ENCODE measurements around the gene RTF1. TPM values are rescaled to one million over a fixed set of nuclear protein-coding genes. Genes with fewer than 3 reads are reported as not detected.
"Not testable (repeated sequence)": the region's sequence is repeated elsewhere in the genome, so short reads cannot be mapped to it uniquely, and the experiment has no call there.

RTF1 gene
- total RNA-seq (ENCODE audit: insufficient read depth, low replicate concordance), result 16.4 TPM

DNA sequence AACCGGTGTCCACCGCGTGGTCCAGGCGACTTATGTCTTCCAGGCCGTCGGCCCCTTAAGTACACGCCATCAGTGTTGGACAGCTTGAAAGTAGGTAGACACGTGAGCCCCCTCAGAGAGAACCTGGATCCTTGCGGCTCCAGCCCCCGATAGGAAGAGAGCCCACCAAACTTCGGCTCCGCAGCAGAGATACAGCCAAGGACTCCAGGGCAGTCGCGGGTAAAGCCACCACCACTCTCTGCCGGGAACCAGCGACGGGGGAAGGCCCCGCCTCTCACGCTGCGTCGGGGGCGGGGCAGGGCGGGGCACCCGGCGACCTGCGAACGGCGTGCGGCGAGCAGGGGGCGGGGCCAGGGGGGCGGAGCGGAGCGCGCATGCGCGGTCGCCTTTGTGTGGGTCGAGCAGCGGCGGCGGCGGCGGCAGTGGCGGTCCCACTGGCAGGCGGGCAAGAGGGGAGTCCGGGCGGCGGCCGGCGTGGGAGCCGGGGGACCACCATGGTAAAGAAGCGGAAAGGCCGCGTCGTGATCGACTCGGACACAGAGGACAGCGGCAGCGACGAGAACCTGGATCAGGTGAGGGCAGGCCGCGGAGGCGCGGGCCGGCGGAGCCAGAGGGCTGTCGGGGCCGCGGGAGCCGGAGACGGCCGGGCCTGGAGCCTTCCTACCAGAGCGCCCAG lies at the start of gene RTF1:
Gene RTF1, plus strand, starts transcription at position 354 of the 676 bp plus-strand sequence. Its CDS starts 21 bp downstream, at position 375.
- peak; percentile 93 for DNase-seq (ENCODE audit: low spot score)

DNA sequence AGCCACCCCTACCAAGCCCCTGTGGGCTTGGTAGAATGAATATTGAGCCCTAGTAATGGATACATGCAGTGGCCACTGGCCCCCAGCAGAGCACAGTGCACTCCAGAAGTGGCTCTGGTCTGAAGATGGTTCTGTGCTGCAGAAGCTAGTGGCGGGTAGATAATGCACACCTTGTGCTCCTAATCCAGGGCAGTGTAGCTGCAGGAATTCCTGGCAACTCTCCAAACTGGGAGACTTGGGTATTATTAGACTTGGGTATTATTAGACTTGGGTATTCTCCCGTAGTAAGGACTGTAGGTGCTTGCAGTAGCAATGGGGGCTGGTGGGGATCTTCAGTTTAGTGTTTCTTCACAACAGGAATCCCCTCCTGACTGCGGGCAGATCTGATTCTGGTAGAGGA lies 49.5 kb upstream of the RTF1 start:
- DNase-seq (ENCODE audit: low spot score), result no peak

DNA sequence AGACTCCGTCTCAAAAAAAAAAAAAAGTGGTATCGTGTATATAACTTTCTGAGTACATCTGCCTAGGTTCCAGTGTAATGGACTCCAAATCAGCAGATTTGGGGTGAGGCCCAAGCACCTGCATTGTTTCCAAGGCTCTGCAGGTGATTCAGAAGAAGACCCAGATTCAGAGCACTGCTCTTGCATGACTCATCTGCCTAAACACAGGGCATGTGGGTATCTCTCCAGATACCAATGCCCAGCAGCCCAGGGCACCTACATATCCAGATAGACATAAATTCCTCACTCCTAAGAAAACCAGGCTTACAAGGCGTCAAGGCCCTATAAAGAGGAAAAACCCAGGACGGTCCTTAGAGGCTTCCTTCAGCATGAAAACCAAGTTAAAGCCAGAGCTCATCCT lies 38.9 kb upstream of the RTF1 start:
- no peak for DNase-seq (ENCODE audit: low spot score)

DNA sequence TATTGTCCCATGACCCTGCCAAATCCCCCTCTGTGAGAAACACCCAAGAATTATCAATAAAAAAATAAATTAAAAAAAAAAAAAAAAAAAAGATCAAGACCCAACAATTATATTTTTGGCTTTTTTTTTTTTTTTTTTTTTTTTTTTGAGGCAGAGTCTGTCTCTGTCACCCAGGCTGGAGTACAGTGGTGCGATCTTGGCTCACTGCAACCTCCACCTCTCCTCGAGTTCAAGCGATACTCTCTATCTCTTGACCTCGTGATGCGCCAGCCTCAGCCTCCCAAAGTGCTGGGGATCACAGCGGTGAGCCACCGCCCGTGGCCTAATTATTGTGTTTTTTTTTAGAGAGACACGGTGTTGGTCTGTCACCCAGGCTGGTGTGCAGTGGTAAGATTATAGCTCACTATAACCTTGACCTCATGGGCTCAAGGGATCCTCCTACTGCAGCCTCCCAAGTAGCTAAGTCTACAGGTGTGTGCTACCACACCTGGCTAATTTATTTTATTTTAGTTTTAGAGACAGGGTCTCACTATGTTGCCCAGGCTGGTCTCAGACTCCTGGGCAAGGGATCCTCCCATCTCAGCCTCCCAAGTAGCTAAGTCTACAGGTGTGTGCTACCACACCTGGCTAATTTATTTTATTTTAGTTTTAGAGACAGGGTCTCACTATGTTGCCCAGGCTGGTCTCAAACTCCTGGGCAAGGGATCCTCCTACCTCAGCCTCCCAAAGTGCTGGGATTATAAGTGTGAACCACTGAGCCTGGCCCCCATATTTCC lies 32.7 kb upstream of the RTF1 start:
- not testable (repeated sequence) for DNase-seq (ENCODE audit: low spot score)

DNA sequence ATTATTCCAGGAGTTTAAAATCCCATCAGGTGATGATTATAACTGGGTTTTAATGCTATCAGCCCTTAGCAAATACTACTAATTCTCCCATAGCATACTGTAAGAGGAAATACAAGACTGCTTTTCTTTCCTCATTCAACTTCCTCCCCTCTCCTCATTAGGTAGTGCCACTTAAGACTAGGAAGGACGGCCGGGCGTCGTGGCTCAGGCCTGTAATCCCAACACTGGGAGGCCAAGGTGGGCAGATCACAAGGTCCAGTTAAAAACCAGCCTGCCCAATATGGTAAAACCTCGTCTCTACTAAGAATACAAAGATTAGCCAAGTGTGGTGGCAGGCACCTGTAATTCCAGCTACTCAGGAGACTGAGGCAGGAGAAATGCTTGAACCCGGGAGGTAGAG lies 29.2 kb upstream of the RTF1 start:
- no peak for DNase-seq (ENCODE audit: low spot score)

DNA sequence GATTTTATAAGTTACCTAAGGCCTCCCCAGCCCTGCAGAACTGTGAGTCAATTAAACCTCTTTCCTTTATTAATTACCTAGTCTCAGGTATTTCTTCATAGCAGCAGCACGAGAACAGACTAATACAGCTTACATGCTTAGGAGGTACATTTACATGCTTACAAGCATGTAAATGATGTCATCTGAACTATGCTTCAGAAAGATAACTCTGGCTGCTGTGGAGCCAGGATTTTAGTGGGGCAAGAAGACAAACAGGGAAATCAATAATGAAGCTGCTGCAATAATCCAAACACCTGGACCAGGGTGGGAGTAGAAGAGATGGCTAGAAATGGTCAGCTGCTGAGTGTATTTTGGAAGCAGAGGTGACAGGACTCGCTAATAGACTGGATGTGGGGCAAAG lies 24.2 kb upstream of the RTF1 start:
- DNase-seq (ENCODE audit: low spot score), result no peak

DNA sequence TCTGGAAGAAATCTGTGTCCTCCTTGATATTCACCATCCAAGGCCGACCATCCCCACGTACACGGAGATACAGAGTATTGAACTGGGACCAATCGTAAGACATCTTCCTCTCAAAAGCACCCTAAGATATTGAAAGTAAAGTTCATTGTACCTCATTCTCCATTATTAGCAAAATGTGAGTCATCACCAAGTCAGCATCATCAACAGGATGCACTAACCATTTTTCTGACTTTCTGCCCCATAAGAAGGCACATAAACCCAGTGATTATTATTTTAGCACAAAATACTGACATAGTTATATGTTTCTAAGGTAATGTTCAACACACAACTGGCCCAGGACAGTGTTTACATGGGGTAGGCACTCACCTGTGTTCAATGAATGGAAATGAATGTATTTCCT lies 22.0 kb upstream of the RTF1 start:
- no peak for DNase-seq (ENCODE audit: low spot score)

DNA sequence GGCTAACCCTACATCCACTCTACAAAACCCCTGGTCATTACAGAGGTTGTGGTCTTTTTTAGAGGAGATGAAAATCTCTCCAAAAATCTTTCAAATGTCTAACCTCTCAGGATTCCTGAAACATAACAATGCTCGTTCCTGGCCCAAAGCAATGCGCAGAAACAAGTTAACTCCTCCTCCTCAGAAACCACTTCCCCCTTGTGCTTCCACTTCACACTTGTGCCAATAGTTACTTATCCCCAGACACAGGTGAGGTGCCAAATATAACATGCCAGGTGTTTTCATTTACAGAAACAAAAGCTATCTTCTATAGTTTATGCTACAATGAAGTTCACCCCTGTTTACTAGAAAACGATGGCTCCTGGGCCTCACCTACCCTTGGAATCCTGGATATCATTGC lies 20.8 kb upstream of the RTF1 start:
- DNase-seq (ENCODE audit: low spot score), result no peak

DNA sequence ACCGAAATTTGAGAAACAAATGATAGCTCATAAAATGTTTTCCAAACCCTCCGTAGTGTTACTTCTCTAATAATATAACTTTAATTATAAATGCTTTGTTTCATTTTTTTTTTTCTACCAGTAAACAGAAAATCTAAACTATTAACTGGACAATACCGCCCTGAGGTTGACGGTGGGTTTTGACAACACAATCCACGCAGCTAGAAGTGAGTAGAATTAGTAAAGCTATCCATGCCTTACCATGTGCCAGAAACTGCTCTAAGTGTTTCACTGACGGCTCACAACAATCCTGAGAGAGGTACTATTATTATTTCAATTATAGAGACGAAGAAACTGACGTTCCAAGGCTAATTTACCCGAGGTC lies 15.0 kb upstream of the RTF1 start:
- DNase-seq (ENCODE audit: low spot score), result no peak

DNA sequence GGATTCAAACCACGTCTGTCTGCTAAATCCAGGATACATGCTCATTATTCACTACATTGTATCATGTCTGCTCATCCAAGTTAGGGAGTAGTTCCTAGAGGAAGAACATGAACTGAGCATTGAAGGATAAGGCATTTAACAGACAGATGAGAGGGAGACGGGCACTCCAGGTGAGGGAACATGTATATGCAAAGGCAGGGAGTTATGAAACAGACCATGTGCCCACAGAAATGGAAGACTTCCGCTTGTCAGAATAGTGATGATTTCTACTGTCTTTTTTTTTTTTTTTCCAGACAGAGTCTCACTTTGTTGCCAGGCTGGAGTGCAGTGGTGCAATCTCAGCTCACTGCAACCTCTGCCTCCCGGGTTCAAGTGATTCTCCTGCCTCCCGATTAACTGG lies 9.6 kb upstream of the RTF1 start:
- no peak for DNase-seq (ENCODE audit: low spot score)

DNA sequence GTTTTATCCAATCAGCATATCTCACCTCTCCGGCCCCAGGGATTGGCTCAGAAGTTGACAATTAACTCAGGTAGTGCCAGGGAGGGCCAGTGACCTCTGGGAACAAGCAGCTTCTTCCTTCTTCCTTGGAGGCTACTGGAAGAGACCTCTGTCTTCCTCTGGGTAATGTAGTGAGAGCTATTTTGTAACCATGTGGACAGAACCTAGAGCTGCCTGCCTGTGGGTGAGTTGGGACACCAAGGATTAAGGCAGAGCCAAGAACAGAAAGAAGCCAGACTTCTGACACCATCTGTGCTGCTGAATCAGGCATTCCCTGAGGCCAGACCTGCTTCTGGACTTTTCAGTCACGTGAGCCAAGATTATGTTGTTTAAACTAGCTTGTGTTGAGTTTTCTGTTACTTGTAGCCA lies 8.7 kb upstream of the RTF1 start:
- DNase-seq (ENCODE audit: low spot score), result peak; percentile 95

DNA sequence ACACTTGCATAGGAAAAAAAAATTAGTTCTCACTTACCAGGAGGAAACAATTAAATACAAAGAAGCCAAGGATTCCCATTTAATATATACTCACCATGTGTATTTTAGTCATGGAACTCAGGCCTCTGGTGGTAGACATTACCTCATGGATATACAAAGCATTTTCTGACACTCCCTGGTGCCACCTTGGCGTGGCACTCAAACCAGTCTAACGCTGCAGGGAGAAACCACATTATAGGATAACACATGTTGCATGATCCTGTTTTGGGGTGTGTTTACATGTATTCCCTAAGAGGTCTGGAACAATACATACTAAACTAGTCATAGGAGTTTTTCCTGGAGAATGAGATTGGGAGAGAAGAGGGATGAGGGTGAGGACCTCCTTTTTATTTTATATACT lies 5.9 kb upstream of the RTF1 start:
- DNase-seq (ENCODE audit: low spot score), result no peak

DNA sequence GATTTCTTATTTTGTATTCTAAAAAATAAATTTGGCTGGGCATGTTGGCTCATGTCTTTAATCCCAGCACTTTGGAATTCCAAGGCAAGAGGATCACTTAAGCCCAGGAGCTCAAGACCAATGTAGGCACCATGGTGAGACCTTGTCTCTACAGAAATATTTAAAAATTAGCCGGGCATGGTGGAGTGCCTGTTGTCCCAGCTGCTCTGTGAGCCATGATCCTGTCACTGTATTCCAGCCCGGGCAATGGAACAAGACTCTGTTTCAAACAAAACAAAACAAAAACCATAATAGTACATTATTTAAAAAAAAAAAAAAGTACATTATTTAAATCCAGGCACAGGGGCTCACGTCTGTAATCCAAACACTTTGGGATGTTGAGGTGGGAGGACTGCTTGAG lies 5.5 kb upstream of the RTF1 start:
- DNase-seq (ENCODE audit: low spot score), result no peak

DNA sequence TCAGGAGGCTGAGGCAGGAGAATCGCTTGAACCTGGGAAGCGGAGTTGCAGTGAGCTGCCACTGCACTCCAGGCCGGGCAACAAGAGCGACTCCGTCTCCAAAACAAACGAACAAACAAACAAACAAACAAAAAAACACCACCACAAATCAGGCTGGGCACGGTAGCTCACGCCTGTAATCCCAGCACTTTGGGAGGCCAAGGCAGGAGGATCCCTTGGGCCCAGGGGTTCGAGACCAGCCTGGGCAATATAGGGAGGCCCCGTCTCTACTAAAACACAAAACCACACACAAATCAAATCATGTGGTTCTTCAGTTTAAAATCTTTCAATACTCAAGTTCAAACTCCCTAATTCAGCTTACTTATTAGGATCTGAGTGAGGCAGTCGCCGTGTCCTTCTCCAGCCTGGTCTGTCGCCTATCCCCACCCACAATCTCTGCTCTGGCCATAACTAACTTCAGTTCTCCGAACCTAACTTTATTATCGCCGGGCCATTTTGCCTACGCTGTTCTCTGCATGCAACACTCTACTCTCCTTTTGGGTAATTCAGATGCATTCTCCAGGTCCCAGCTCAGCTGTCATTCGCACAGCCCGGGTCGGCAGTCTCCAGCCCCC lies 660 bp upstream of the RTF1 start:
- DNase-seq (ENCODE audit: low spot score), result no peak

DNA sequence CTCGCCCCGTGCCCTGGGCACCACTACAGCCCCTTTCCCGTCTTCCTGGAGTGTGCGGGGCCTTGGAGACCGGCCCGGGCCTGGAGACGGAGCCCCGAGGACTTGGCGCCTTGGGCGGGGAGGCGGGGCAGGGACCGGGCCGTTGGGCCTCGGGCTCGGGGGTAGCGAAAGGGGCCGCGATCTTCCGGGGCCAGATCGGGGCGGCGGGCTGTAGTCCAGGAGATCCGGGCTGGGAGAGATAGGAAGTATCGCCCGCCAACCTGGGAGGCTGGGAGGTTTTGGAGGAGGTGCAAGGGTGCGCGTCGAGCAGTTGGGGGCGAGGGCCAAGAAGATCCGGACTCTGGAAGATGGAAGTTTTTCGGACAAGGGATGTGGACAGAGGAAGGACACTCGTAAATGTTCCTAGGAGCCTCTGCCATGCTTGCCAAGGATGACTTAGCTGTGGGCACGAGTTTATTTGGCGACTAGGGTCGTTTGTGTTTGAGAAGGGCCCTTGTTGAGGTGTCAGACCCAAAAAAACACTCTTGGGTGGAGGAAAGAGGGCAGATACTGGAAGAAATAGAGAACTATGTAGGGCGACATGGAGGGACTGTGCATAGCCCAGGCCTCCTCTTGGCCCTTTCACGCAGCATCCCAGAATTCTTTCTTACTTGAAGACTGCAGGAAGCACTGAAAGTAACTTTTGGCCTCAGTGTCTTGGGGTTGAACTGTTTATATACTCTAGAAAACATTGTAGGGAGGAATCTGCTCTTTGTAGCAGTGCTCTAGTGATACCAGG lies 712 bp downstream of the RTF1 start:
- peak; percentile 42 for DNase-seq (ENCODE audit: low spot score)

DNA sequence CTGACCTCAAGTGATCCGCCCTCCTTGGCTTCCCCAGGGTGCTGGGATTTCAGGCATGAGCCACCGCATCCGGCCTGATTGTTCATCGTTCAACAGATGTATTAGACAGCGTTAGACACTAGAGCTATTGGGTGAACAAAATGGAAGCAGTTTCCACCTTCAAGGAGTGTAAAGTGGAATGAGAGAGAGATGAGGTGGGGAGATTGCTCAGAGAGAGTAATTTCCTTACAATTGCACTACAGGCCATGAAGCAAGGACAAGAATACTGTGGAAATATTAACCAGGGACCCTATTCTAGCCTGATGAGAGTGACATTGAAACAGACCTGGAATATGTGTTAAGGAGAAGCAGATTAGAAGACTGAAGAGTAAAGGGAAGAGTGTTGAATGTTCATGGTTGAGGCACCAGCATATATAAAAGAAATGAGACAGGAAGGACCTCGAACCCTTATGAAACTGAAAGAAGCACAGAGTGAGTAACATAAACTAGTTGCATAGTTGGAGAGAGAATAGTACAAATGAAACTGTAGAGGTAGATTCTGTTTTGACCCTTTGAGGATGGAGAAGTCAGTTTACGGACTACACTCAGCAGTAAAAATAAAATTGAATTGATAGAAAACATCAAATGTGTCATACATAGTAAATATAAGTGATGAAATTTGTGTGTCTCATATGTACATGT lies 7.2 kb downstream of the RTF1 start:
- DNase-seq (ENCODE audit: low spot score), result no peak

DNA sequence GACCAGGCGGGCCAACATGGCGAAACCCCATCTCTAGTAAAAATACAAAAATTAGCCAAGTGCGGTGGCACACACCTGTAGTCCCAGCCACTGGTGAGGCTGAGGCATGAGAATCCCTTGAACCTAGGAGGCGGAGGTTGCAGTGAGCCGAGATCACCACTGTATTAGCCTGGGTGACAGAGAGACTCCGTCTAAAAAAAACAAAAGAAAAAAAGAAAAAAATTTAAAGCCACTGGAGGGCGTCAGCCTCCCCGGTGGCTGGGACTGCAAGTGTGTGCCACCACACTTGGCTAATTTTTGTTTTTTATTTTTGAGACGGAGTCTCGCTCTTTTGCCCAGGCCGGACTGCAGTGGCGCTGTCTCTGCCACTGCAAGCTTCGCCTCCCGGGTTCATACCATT lies 7.9 kb downstream of the RTF1 start:
- DNase-seq (ENCODE audit: low spot score), result no peak

DNA sequence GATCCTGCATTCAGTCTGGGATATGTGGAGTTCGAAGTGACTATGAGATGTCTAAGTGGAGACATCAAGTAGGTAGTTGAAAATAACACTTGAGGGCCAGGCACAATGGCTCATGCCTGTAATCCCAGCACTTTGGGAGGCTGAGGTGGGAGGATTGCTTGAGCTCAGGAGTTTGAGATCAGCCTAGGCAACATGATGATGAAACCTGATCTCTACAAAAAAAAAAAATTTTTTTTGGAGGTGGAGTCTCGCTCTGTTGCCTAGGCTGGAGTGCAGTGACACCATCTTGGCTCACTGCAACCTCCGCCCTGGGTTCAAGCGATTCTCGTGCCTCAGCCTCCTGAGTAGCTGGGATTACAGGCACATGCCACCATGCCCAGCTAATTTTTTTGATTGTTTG lies 9.0 kb downstream of the RTF1 start:
- DNase-seq (ENCODE audit: low spot score), result not testable (repeated sequence)

DNA sequence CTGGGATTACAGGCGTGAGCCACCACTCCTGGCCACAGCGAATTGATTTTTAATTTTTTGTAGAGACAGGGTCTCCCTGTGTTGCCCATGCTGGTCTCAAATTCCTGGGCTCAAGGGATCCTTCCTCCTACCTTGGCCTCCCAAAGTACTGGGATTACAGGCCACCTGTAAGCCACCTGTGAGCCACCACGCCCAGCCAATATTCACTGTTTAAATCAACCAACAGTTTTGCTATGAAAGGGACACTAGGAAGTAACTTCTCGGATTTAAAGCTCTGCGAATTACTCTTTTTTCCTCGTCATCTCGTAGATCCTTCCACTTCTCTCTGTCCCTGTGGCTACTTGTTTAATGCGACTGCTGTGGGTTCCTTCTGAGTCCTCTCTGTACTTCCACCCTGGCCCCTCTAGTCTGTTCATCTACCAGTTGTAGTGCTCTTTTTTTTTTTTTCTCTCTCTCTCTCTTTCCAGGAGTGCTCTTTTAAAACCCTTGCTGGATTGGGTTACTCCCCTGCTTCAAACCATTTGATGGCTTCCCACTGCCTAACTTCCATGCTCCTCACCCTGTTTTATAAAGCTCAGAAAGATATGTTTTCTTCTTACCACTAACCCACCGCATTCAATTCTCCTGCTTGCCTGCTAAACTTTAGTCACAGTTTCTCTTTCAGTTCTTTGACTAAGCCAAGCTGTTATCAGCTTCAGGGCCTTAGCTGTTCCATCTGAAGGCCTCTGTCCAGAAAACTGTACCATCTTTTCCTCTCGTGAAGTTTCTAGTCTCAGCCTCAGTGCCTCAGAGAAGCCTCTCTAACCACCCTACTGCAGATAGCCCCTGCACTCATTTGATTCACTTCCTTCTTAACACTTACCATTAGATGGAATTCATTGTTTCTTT lies 12.4 kb downstream of the RTF1 start:
- DNase-seq (ENCODE audit: low spot score), result peak; percentile 50

DNA sequence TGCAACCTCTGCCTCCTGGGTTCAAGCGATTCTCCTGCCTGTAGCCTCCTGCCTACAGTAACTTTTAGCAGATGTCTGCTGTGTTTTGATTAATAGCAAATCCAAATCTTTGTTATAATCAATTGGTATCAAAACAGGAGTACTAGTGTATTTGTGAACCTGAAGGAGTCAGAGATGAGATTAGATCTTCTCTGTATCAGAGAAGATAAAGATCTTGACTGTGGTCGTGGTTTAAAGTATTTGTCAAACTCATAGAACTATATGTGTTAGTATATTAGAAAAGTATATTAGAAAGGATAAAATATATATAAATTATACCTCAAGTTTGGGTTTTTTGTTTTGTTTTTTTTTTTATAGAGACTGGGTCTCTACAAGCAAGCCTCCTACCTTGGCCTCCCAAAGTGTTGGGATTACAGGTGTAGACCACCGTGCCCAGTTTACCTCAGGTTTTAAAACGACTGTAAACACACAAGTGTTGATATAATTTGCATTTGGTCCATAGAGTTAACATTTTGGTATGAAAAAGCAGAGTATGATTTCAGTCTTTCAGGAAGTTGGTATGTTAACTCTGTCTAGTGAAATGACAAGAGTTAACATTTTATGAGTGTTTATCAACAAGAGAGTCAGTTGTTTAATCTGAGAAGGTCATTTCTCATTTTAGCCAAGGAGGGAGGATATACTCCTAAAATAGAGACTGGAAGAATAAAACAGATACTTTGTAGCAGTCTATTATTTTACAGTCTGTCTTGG lies 18.3 kb downstream of the RTF1 start:
- no peak for DNase-seq (ENCODE audit: low spot score)

Measured in umbilical cord (tissue), 2 donors.